ENCODE data around the gene POP5.

The POP5 gene

GRCh38 chr12:120588371-120588770 lies 7.2 kb upstream of the POP5 start:
- peaks cover 3% of the 10 kb centered on the region; the same call in 1 of the 2 replicates for H3K4me1 ChIP-seq (ENCODE audit: control insufficient read depth, insufficient read depth, low read length)
- no peaks in the 10 kb centered on the region for H3K9me3 ChIP-seq (ENCODE audit: control insufficient read depth, insufficient read depth, low read length)
- H3K27me3 ChIP-seq (ENCODE audit: control insufficient read depth, insufficient read depth, low read length) = no peaks in the 10 kb centered on the region
- no peak overlapping the region for H3K9ac ChIP-seq (ENCODE audit: low read depth, low read length)
- no peaks in the 10 kb centered on the region for H3K36me3 ChIP-seq (ENCODE audit: control insufficient read depth, insufficient read depth, low read length)
- H3K4me3 ChIP-seq (ENCODE audit: low read depth, low read length) = no peak overlapping the region
- no peak overlapping the region for H3K27ac ChIP-seq (ENCODE audit: low read depth, low read length)

GRCh38 chr12:120586860-120587259 lies 5.7 kb upstream of the POP5 start:
- no peaks in the 10 kb centered on the region for H3K36me3 ChIP-seq (ENCODE audit: control insufficient read depth, insufficient read depth, low read length)
- H3K9ac ChIP-seq (ENCODE audit: low read depth, low read length) = no peak overlapping the region
- H3K9me3 ChIP-seq (ENCODE audit: control insufficient read depth, insufficient read depth, low read length) = no peaks in the 10 kb centered on the region
- no peak overlapping the region for H3K4me3 ChIP-seq (ENCODE audit: low read depth, low read length)
- H3K27me3 ChIP-seq (ENCODE audit: control insufficient read depth, insufficient read depth, low read length) = no peaks in the 10 kb centered on the region
- H3K4me1 ChIP-seq (ENCODE audit: control insufficient read depth, insufficient read depth, low read length) = peaks cover 3% of the 10 kb centered on the region; the same call in 1 of the 2 replicates
- no peak overlapping the region for H3K27ac ChIP-seq (ENCODE audit: low read depth, low read length)

GRCh38 chr12:120586206-120586605 lies 5.0 kb upstream of the POP5 start:
- Histone ChIP-seq H3K4me3 (ENCODE audit: low read depth, low read length) (no peak overlapping the region), H3K36me3 (ENCODE audit: control insufficient read depth, insufficient read depth, low read length) (no peaks in the 10 kb centered on the region), H3K4me1 (ENCODE audit: control insufficient read depth, insufficient read depth, low read length) (peaks cover 3% of the 10 kb centered on the region; the same call in 1 of the 2 replicates), H3K9me3 (ENCODE audit: control insufficient read depth, insufficient read depth, low read length) (no peaks in the 10 kb centered on the region), H3K27ac (ENCODE audit: low read depth, low read length) (no peak overlapping the region), H3K27me3 (ENCODE audit: control insufficient read depth, insufficient read depth, low read length) (no peaks in the 10 kb centered on the region), H3K9ac (ENCODE audit: low read depth, low read length) (no peak overlapping the region)

GRCh38 chr12:120584343-120585149 lies 3.3 kb upstream of the POP5 start:
- peak overlapping the region; percentile 64 for H3K4me3 ChIP-seq (ENCODE audit: low read depth, low read length)
- H3K4me1 ChIP-seq (ENCODE audit: control insufficient read depth, insufficient read depth, low read length) = peaks cover 3% of the 10 kb centered on the region; the same call in 1 of the 2 replicates
- H3K9ac ChIP-seq (ENCODE audit: low read depth, low read length) = peak overlapping the region; percentile 55
- H3K9me3 ChIP-seq (ENCODE audit: control insufficient read depth, insufficient read depth, low read length) = no peaks in the 10 kb centered on the region
- H3K36me3 ChIP-seq (ENCODE audit: control insufficient read depth, insufficient read depth, low read length) = peaks cover 2% of the 10 kb centered on the region
- H3K27ac ChIP-seq (ENCODE audit: low read depth, low read length) = no peak overlapping the region
- H3K27me3 ChIP-seq (ENCODE audit: control insufficient read depth, insufficient read depth, low read length) = no peaks in the 10 kb centered on the region

- no peaks in the 10 kb centered on the region for H3K9me3 ChIP-seq (ENCODE audit: control insufficient read depth, insufficient read depth, low read length)
- peaks cover 3% of the 10 kb centered on the region; the same call in 1 of the 2 replicates for H3K4me1 ChIP-seq (ENCODE audit: control insufficient read depth, insufficient read depth, low read length)
- H3K27me3 ChIP-seq (ENCODE audit: control insufficient read depth, insufficient read depth, low read length) = no peaks in the 10 kb centered on the region
- no peak overlapping the region; the same call in 1 of the 2 replicates for H3K4me3 ChIP-seq (ENCODE audit: low read depth, low read length)
- no peak overlapping the region for H3K27ac ChIP-seq (ENCODE audit: low read depth, low read length)
- H3K9ac ChIP-seq (ENCODE audit: low read depth, low read length) = no peak overlapping the region
- peaks cover 12% of the 10 kb centered on the region for H3K36me3 ChIP-seq (ENCODE audit: control insufficient read depth, insufficient read depth, low read length)
Observed at GRCh38 chr12:120583478-120584030, 2.4 kb upstream of the POP5 start.

GRCh38 chr12:120581998-120582397 lies 796 bp upstream of the POP5 start:
- Histone ChIP-seq H3K27ac (ENCODE audit: low read depth, low read length) (no peak overlapping the region), H3K4me1 (ENCODE audit: control insufficient read depth, insufficient read depth, low read length) (peaks cover 3% of the 10 kb centered on the region; the same call in 1 of the 2 replicates), H3K4me3 (ENCODE audit: low read depth, low read length) (peak overlapping the region; percentile 93), H3K9me3 (ENCODE audit: control insufficient read depth, insufficient read depth, low read length) (no peaks in the 10 kb centered on the region), H3K36me3 (ENCODE audit: control insufficient read depth, insufficient read depth, low read length) (peaks cover 28% of the 10 kb centered on the region), H3K9ac (ENCODE audit: low read depth, low read length) (no peak overlapping the region), H3K27me3 (ENCODE audit: control insufficient read depth, insufficient read depth, low read length) (no peaks in the 10 kb centered on the region)

GRCh38 chr12:120579179-120579578 lies 2.0 kb downstream of the POP5 start:
- Histone ChIP-seq H3K36me3 (ENCODE audit: control insufficient read depth, insufficient read depth, low read length) (peaks cover 55% of the 10 kb centered on the region), H3K4me1 (ENCODE audit: control insufficient read depth, insufficient read depth, low read length) (no peaks in the 10 kb centered on the region), H3K27ac (ENCODE audit: low read depth, low read length) (no peak overlapping the region), H3K9me3 (ENCODE audit: control insufficient read depth, insufficient read depth, low read length) (no peaks in the 10 kb centered on the region), H3K9ac (ENCODE audit: low read depth, low read length) (no peak overlapping the region), H3K4me3 (ENCODE audit: low read depth, low read length) (no peak overlapping the region), H3K27me3 (ENCODE audit: control insufficient read depth, insufficient read depth, low read length) (no peaks in the 10 kb centered on the region)

GRCh38 chr12:120574106-120574505 lies 7.1 kb downstream of the POP5 start:
- Histone ChIP-seq H3K27me3 (ENCODE audit: control insufficient read depth, insufficient read depth, low read length) (no peaks in the 10 kb centered on the region), H3K4me1 (ENCODE audit: control insufficient read depth, insufficient read depth, low read length) (no peaks in the 10 kb centered on the region), H3K36me3 (ENCODE audit: control insufficient read depth, insufficient read depth, low read length) (peaks cover 95% of the 10 kb centered on the region), H3K9ac (ENCODE audit: low read depth, low read length) (no peak overlapping the region), H3K9me3 (ENCODE audit: control insufficient read depth, insufficient read depth, low read length) (no peaks in the 10 kb centered on the region), H3K27ac (ENCODE audit: low read depth, low read length) (no peak overlapping the region), H3K4me3 (ENCODE audit: low read depth, low read length) (no peak overlapping the region)

GRCh38 chr12:120573560-120573959 lies 7.6 kb downstream of the POP5 start:
- Histone ChIP-seq H3K9ac (ENCODE audit: low read depth, low read length) (no peak overlapping the region), H3K4me3 (ENCODE audit: low read depth, low read length) (no peak overlapping the region), H3K27me3 (ENCODE audit: control insufficient read depth, insufficient read depth, low read length) (no peaks in the 10 kb centered on the region), H3K4me1 (ENCODE audit: control insufficient read depth, insufficient read depth, low read length) (no peaks in the 10 kb centered on the region), H3K9me3 (ENCODE audit: control insufficient read depth, insufficient read depth, low read length) (no peaks in the 10 kb centered on the region), H3K36me3 (ENCODE audit: control insufficient read depth, insufficient read depth, low read length) (peaks cover 95% of the 10 kb centered on the region), H3K27ac (ENCODE audit: low read depth, low read length) (no peak overlapping the region)

GRCh38 chr12:120571299-120571698 lies 9.9 kb downstream of the POP5 start:
- Histone ChIP-seq H3K4me3 (ENCODE audit: low read depth, low read length) (no peak overlapping the region), H3K4me1 (ENCODE audit: control insufficient read depth, insufficient read depth, low read length) (no peaks in the 10 kb centered on the region), H3K9me3 (ENCODE audit: control insufficient read depth, insufficient read depth, low read length) (no peaks in the 10 kb centered on the region), H3K9ac (ENCODE audit: low read depth, low read length) (no peak overlapping the region), H3K27ac (ENCODE audit: low read depth, low read length) (no peak overlapping the region), H3K27me3 (ENCODE audit: control insufficient read depth, insufficient read depth, low read length) (no peaks in the 10 kb centered on the region), H3K36me3 (ENCODE audit: control insufficient read depth, insufficient read depth, low read length) (peaks cover 93% of the 10 kb centered on the region)

GRCh38 chr12:120563495-120563894 lies 17.7 kb downstream of the POP5 start:
- no peaks in the 10 kb centered on the region for H3K27me3 ChIP-seq (ENCODE audit: control insufficient read depth, insufficient read depth, low read length)
- H3K9me3 ChIP-seq (ENCODE audit: control insufficient read depth, insufficient read depth, low read length) = no peaks in the 10 kb centered on the region
- H3K4me1 ChIP-seq (ENCODE audit: control insufficient read depth, insufficient read depth, low read length) = no peaks in the 10 kb centered on the region
- H3K36me3 ChIP-seq (ENCODE audit: control insufficient read depth, insufficient read depth, low read length) = peaks cover 88% of the 10 kb centered on the region
- no peak overlapping the region for H3K4me3 ChIP-seq (ENCODE audit: low read depth, low read length)
- H3K9ac ChIP-seq (ENCODE audit: low read depth, low read length) = no peak overlapping the region
- H3K27ac ChIP-seq (ENCODE audit: low read depth, low read length) = no peak overlapping the region

All from HUES48 (cell line).